WTC11 (cell line): ENCODE data around the gene RIPOR3. TPM values are rescaled to one million over a fixed set of nuclear protein-coding genes. Genes with fewer than 3 reads are reported as not detected.

ENCODE experiments used
- ARID4B ChIP-seq: sonication (generic); formaldehyde crosslinking; IDR thresholded peaks from 2 replicates; pipeline ENCODE4 v1.8.0; 2023; ENCODE audit warnings: missing genetic modification reagents, mild to moderate bottlenecking, borderline replicate concordance
- ATF1 ChIP-seq: sonication (generic); formaldehyde crosslinking; IDR thresholded peaks from 2 replicates; pipeline ENCODE4 v1.8.1; 2023; ENCODE audit warnings: mild to moderate bottlenecking, moderate library complexity, missing genetic modification reagents
- ATF3 ChIP-seq: sonication (generic); formaldehyde crosslinking; conservative IDR thresholded peaks from 2 replicates; pipeline ENCODE4 v1.8.1; 2022; ENCODE audit warnings: mild to moderate bottlenecking, missing genetic modification reagents
- ELF4 ChIP-seq: sonication (generic); formaldehyde crosslinking; IDR thresholded peaks from 2 replicates; pipeline ENCODE4 v1.8.1; 2022; ENCODE audit warnings: low read depth, mild to moderate bottlenecking, moderate library complexity, missing genetic modification reagents
- ERG ChIP-seq: fragments of 250-450 bp; sonication (Bioruptor Pico); IDR thresholded peaks from 2 replicates; pipeline ENCODE4 v1.8.0; 2021; ENCODE audit warnings: mild to moderate bottlenecking
- ESRRA ChIP-seq: sonication (generic); formaldehyde crosslinking; IDR thresholded peaks from 2 replicates; pipeline ENCODE4 v1.8.1; 2022; ENCODE audit warnings: mild to moderate bottlenecking, missing genetic modification reagents, borderline replicate concordance
- FOXJ3 ChIP-seq: sonication (generic); formaldehyde crosslinking; IDR thresholded peaks from 2 replicates; pipeline ENCODE4 v1.9.0; 2021; ENCODE audit warnings: missing genetic modification reagents, mild to moderate bottlenecking, borderline replicate concordance
- GABPB1 ChIP-seq: sonication (generic); formaldehyde crosslinking; IDR thresholded peaks from 2 replicates; pipeline ENCODE4 v1.8.1; 2023; ENCODE audit warnings: mild to moderate bottlenecking, missing genetic modification reagents
- HMGA2 ChIP-seq: fragments of 250-450 bp; sonication (Bioruptor Pico); IDR thresholded peaks from 2 replicates; pipeline ENCODE4 v1.4.0; 2021; ENCODE audit warnings: mild to moderate bottlenecking, moderate library complexity
- MYBL2 ChIP-seq: sonication (generic); formaldehyde crosslinking; IDR thresholded peaks from 2 replicates; pipeline ENCODE4 v1.8.1; 2023; ENCODE audit warnings: mild to moderate bottlenecking, moderate library complexity, missing genetic modification reagents
- NR1H2 ChIP-seq: sonication (generic); formaldehyde crosslinking; IDR thresholded peaks from 2 replicates; pipeline ENCODE4 v1.9.0; 2021; ENCODE audit warnings: mild to moderate bottlenecking, moderate library complexity, missing genetic modification reagents
- NR3C1 ChIP-seq: sonication (generic); formaldehyde crosslinking; conservative IDR thresholded peaks from 2 replicates; pipeline ENCODE4 v1.8.1; 2023; ENCODE audit warnings: low read depth, mild to moderate bottlenecking, missing genetic modification reagents
- PRDM15 ChIP-seq: sonication (generic); formaldehyde crosslinking; IDR thresholded peaks from 2 replicates; pipeline ENCODE4 v1.8.0; 2022; ENCODE audit warnings: missing genetic modification reagents
- PREB ChIP-seq: sonication (generic); formaldehyde crosslinking; IDR thresholded peaks from 2 replicates; pipeline ENCODE4 v1.8.1; 2022; ENCODE audit warnings: mild to moderate bottlenecking, missing genetic modification reagents, moderate library complexity, borderline replicate concordance
- SP1 ChIP-seq: sonication (generic); formaldehyde crosslinking; conservative IDR thresholded peaks from 2 replicates; pipeline ENCODE4 v1.8.1; 2022; ENCODE audit warnings: missing genetic modification reagents
- TCF7 ChIP-seq: sonication (generic); formaldehyde crosslinking; IDR thresholded peaks from 2 replicates; pipeline ENCODE4 v1.8.0; 2022; ENCODE audit warnings: mild to moderate bottlenecking, low read depth, missing genetic modification reagents, moderate library complexity
- TP53 ChIP-seq: sonication (generic); formaldehyde crosslinking; IDR thresholded peaks from 2 replicates; pipeline ENCODE4 v1.8.1; 2023; ENCODE audit warnings: mild to moderate bottlenecking, missing genetic modification reagents
- USF1 ChIP-seq: sonication (generic); formaldehyde crosslinking; IDR thresholded peaks from 2 replicates; pipeline ENCODE4 v1.8.0; 2022; ENCODE audit warnings: mild to moderate bottlenecking, missing genetic modification reagents
- USF2 ChIP-seq: sonication (generic); formaldehyde crosslinking; IDR thresholded peaks from 2 replicates; pipeline ENCODE4 v1.8.1; 2023; ENCODE audit warnings: mild to moderate bottlenecking, missing genetic modification reagents, moderate library complexity
- ZBTB43 ChIP-seq: sonication (generic); formaldehyde crosslinking; IDR thresholded peaks from 2 replicates; pipeline ENCODE4 v1.8.1; 2023; ENCODE audit warnings: mild to moderate bottlenecking, missing genetic modification reagents
- ZNF263 ChIP-seq: sonication (generic); formaldehyde crosslinking; IDR thresholded peaks from 2 replicates; pipeline ENCODE4 v1.8.1; 2022; ENCODE audit warnings: low read depth, mild to moderate bottlenecking, moderate library complexity, missing genetic modification reagents
- ZNF396 ChIP-seq: fragments of 250-450 bp; sonication (Bioruptor Pico); IDR thresholded peaks from 2 replicates; pipeline ENCODE4 v1.8.0; 2021; ENCODE audit warnings: mild to moderate bottlenecking, moderate library complexity, borderline replicate concordance
- ZNF671 ChIP-seq: fragments of 250-450 bp; sonication (Bioruptor Pico); IDR thresholded peaks from 2 replicates; pipeline ENCODE4 v1.8.0; 2021; ENCODE audit warnings: mild to moderate bottlenecking
- total RNA-seq: library from RNA; stranded (reverse); gene quantifications from 3 replicates; pipeline ENCODE4 v1.2.3, GENCODE V29; 2021

RIPOR3 gene
- total RNA-seq, 1 experiment from 2014 or later = 6.5 TPM

- TF ChIP-seq PRDM15 (CRISPR knock-in tag) = no peak
- no peak for TF ChIP-seq ZNF396 (CRISPR knock-in tag)
- no peak for TF ChIP-seq FOXJ3
- no peak for TF ChIP-seq NR3C1 (CRISPR knock-in tag)
- no peak for TF ChIP-seq ELF4
- TF ChIP-seq MYBL2 (CRISPR knock-in tag) = no peak
- TF ChIP-seq SP1 (CRISPR knock-in tag) = 0 out of 2 replicates have a peak, but pooled peaks have one; percentile 36
- 0 out of 2 replicates have a peak, but pooled peaks have one; percentile 9 for TF ChIP-seq USF1 (CRISPR knock-in tag)
- TF ChIP-seq USF2 = 0 out of 2 replicates have a peak, but pooled peaks have one; percentile 21
- no peak for TF ChIP-seq ATF1 (CRISPR knock-in tag)
- no peak for TF ChIP-seq ATF3
- TF ChIP-seq NR1H2 = no peak
- no peak for TF ChIP-seq ERG (CRISPR knock-in tag)
- no peak for TF ChIP-seq GABPB1 (CRISPR knock-in tag)
- no peak for TF ChIP-seq ZNF263 (CRISPR knock-in tag)
- no peak for TF ChIP-seq ARID4B
- no peak for TF ChIP-seq PREB
- TF ChIP-seq ZBTB43 (CRISPR knock-in tag) = no peak
- TF ChIP-seq ZNF671 = no peak
- TF ChIP-seq ESRRA (CRISPR knock-in tag) = no peak
- no peak for TF ChIP-seq TP53 (CRISPR knock-in tag)
- no peak for TF ChIP-seq HMGA2 (CRISPR knock-in tag)
- no peak for TF ChIP-seq TCF7
Measured at GRCh38 chr20:50588034-50588736, 103.2 kb downstream of the RIPOR3 start (continued).
